Measurements from ENCODE around the gene NDUFA8. TPM values are rescaled to one million over a fixed set of nuclear protein-coding genes. Genes with fewer than 3 reads are reported as not detected.

Gene NDUFA8
- total and polyA plus RNA-seq, 10 of the 15 experiments (the other 5 are each of a cell fraction or from before 2014, with no cell fraction given), result 44.9 to 159 (median 90.8) TPM

GRCh38 chr9:122192261-122192875 is 32.8 kb upstream of the NDUFA8 start (continued):
- TF ChIP-seq PRDM15 (CRISPR knock-in tag; IDR thresholded peaks at IDR 0.05), result no peak

GRCh38 chr9:122191584-122191983 is 32.0 kb upstream of the NDUFA8 start:
- Histone ChIP-seq H3K4me2 (ENCODE audit: control insufficient read depth, insufficient read depth) (no peak overlapping the region), H3K36me3 (ENCODE audit: control insufficient read depth in 2 of 2, insufficient read depth in 2 of 2, low read length in 1 of 2) (no peaks in the 10 kb centered on the region), H4K20me1 (ENCODE audit: control insufficient read depth, insufficient read depth) (no peaks in the 10 kb centered on the region), H3K4me1 (ENCODE audit: control insufficient read depth, insufficient read depth, low read length) (no peaks in the 10 kb centered on the region), H3K79me2 (ENCODE audit: control insufficient read depth, insufficient read depth, low read length) (no peaks in the 10 kb centered on the region), H3K9ac (ENCODE audit: control insufficient read depth, insufficient read depth, low read length) (no peak overlapping the region), H3K27ac (ENCODE audit: control insufficient read depth, insufficient read depth) (no peak overlapping the region), H3K27me3 (replicated peaks in 1 of 2; ENCODE audit: control insufficient read depth in 2 of 2, insufficient read depth in 2 of 2, low read length in 1 of 2) (no peaks in the 10 kb centered on the region; a peak in 1 of 4 replicates), H2AFZ (ENCODE audit: control insufficient read depth, low read depth, low read length) (no peak overlapping the region), H3K9me3 (replicated peaks; ENCODE audit: control insufficient read depth, insufficient read depth, low read length) (no peaks in the 10 kb centered on the region), H3K4me3 (no peak overlapping the region)
- no peak for DNase-seq (ENCODE audit: low read depth, low spot score)
- ATAC-seq, result no peak
- WGBS (ENCODE audit: insufficient coverage, insufficient replicate concordance, low lambda C conversion rate, missing lambda C conversion rate), result 62% methylated on average over 11 of the region's 11 CpGs
- no peak for FAIRE-seq
- TF ChIP-seq EGR1 (IDR thresholded peaks at IDR 0.05; ENCODE audit: borderline replicate concordance in 1 of 2, low read depth in 2 of 2, low read length in 2 of 2) (no peak), YY1 (IDR thresholded peaks at IDR 0.05; ENCODE audit: low read depth, low read length) (no peak), RB1 (IDR thresholded peaks at IDR 0.05; ENCODE audit: borderline replicate concordance) (no peak), PRDM15 (CRISPR knock-in tag; IDR thresholded peaks at IDR 0.05) (no peak), CHD2 (IDR thresholded peaks at IDR 0.05; ENCODE audit: borderline replicate concordance, low read depth, low read length) (no peak), MXI1 (IDR thresholded peaks at IDR 0.05; ENCODE audit: low read depth, low read length) (no peak), TARDBP (IDR thresholded peaks at IDR 0.05; ENCODE audit: borderline replicate concordance) (no peak), ZBED1 (IDR thresholded peaks at IDR 0.05; ENCODE audit: borderline replicate concordance) (no peak)
- BruUV-seq (replicated peaks), result no TSS peak
- CTCF ChIA-PET, result interaction anchor here (0.6 kb wide), 1 partner anchor 13 kb away, joined by 3 read pairs; no protein-coding TSS in a partner anchor
- intact Hi-C loops (cut with micrococcal nuclease; ENCODE audit: unreplicated experiment) (no loop called here), in situ Hi-C loops (cut with MboI) (no loop called here)
- RAD21 ChIA-PET (ENCODE audit: unreplicated experiment), result no interaction called here
- SMC1A ChIA-PET (ENCODE audit: uncharacterized antibody, unreplicated experiment), result no interaction called here
- POLR2A ChIA-PET, result no interaction called here

Measured in GM12878 (cell line).